Tibial artery (tissue), 4 donors: Measurements from ENCODE around the gene VGLL2.

Source experiments
- DNase-seq, 2 donors: peaks; one replicate each; pipeline ENCODE4 v3.0.0-alpha.2; 2019
- H3K27ac ChIP-seq, 2 donors: fragments of 200-600 bp; sonication (generic) in 1 of 2; 1 replicate in 1 of 2; 2 replicates in 1 of 2; pipeline ENCODE4 v1.5.1; 2018 to 2019; ENCODE audit warnings: mild to moderate bottlenecking in 1 of 2
- H3K27me3 ChIP-seq, 2 donors: fragments of 200-600 bp; sonication (generic) in 1 of 2; one replicate each; pipeline versions ENCODE4 v1.5.1 to v1.6.0; 2016 to 2019
- H3K36me3 ChIP-seq, 3 donors: fragments of 200-600 bp; sonication (generic) in 2 of 3; one replicate each; pipeline ENCODE4 v1.5.1; 2016 to 2019; ENCODE audit warnings: mild to moderate bottlenecking in 2 of 3
- H3K4me1 ChIP-seq, 4 donors: fragments of 200-600 bp; sonication (generic) in 2 of 4; 1 replicate in 3 of 4; 2 replicates in 1 of 4; pipeline ENCODE4 v1.5.1; 2016 to 2019
- H3K4me3 ChIP-seq, 2 donors: fragments of 200-600 bp; sonication (generic) in 1 of 2; 1 replicate in 1 of 2; 2 replicates in 1 of 2; pipeline ENCODE4 v1.5.1; 2018 to 2019; ENCODE audit warnings: mild to moderate bottlenecking in 2 of 2
- H3K9me3 ChIP-seq, 3 donors: fragments of 200-600 bp; sonication (generic) in 1 of 3; one replicate each; pipeline ENCODE4 v1.5.1; 2016 to 2019
- CTCF ChIP-seq, 2 experiments: fragments of 200-600 bp in 1 of 2; fragments of 450-650 bp in 1 of 2; IDR thresholded peaks; one replicate each; pipeline ENCODE4 v1.5.1; 2017 to 2019; ENCODE audit warnings: antibody characterized with exemption in 2 of 2, mild to moderate bottlenecking in 1 of 2, moderate library complexity in 1 of 2
- intact Hi-C: fragments of 100-400 bp; cut with DNase I; formaldehyde crosslinking; loops from one replicate; pipeline ENCODE4 v1.15.0; 2023; ENCODE audit warnings: low total_unique reads

The VGLL2 gene

GRCh38 chr6:117298941-117299340 lies 33.6 kb downstream of the VGLL2 start:
- no peak for DNase-seq
- H3K27ac ChIP-seq: no peak overlapping the region
- H3K36me3 ChIP-seq: no peaks in the 10 kb centered on the region

GRCh38 chr6:117303323-117303722 lies 38.0 kb downstream of the VGLL2 start:
- no peak overlapping the region for H3K27ac ChIP-seq

More at GRCh38 chr6:117298941-117299340, 33.6 kb downstream of the VGLL2 start:
- TF ChIP-seq CTCF (IDR thresholded peaks at IDR 0.05): no peak
- H3K4me1 ChIP-seq: no peaks in the 10 kb centered on the region
- intact Hi-C loops: no loop called here
- no peak overlapping the region for H3K4me3 ChIP-seq
- no peaks in the 10 kb centered on the region for H3K9me3 ChIP-seq
- no peaks in the 10 kb centered on the region for H3K27me3 ChIP-seq

GRCh38 chr6:117304446-117304845 lies 39.1 kb downstream of the VGLL2 start:
- Histone ChIP-seq H3K4me1 (no peaks in the 10 kb centered on the region), H3K36me3 (no peaks in the 10 kb centered on the region), H3K27ac (no peak overlapping the region), H3K27me3 (no peaks in the 10 kb centered on the region), H3K4me3 (no peak overlapping the region), H3K9me3 (no peaks in the 10 kb centered on the region)
- intact Hi-C loops: no loop called here
- no peak for TF ChIP-seq CTCF (IDR thresholded peaks at IDR 0.05)
- DNase-seq: no peak

More at GRCh38 chr6:117303323-117303722, 38.0 kb downstream of the VGLL2 start:
- H3K4me1 ChIP-seq: no peaks in the 10 kb centered on the region
- H3K9me3 ChIP-seq: no peaks in the 10 kb centered on the region
- intact Hi-C loops: no loop called here
- DNase-seq: no peak
- H3K4me3 ChIP-seq: no peak overlapping the region
- H3K27me3 ChIP-seq: no peaks in the 10 kb centered on the region
- no peaks in the 10 kb centered on the region for H3K36me3 ChIP-seq
- TF ChIP-seq CTCF (IDR thresholded peaks at IDR 0.05): no peak

GRCh38 chr6:117306227-117306790 lies 41.0 kb downstream of the VGLL2 start:
- Histone ChIP-seq H3K4me1 (no peaks in the 10 kb centered on the region), H3K36me3 (no peaks in the 10 kb centered on the region), H3K4me3 (no peak overlapping the region), H3K27ac (no peak overlapping the region), H3K27me3 (no peaks in the 10 kb centered on the region), H3K9me3 (no peaks in the 10 kb centered on the region)
- TF ChIP-seq CTCF (IDR thresholded peaks at IDR 0.05): no peak
- intact Hi-C loops: no loop called here
- no peak for DNase-seq

GRCh38 chr6:117307655-117308054 lies 42.3 kb downstream of the VGLL2 start:
- Histone ChIP-seq H3K27ac (no peak overlapping the region), H3K36me3 (no peaks in the 10 kb centered on the region), H3K9me3 (no peaks in the 10 kb centered on the region), H3K4me1 (no peaks in the 10 kb centered on the region), H3K27me3 (no peaks in the 10 kb centered on the region), H3K4me3 (no peak overlapping the region)
- no peak for DNase-seq
- intact Hi-C loops: no loop called here
- TF ChIP-seq CTCF (IDR thresholded peaks at IDR 0.05): no peak

- TF ChIP-seq CTCF (IDR thresholded peaks at IDR 0.05): no peak
- Histone ChIP-seq H3K27me3 (no peaks in the 10 kb centered on the region), H3K9me3 (no peaks in the 10 kb centered on the region), H3K36me3 (no peaks in the 10 kb centered on the region), H3K27ac (no peak overlapping the region), H3K4me3 (no peak overlapping the region), H3K4me1 (no peaks in the 10 kb centered on the region)
- DNase-seq: no peak
- intact Hi-C loops: no loop called here
These were observed 43.7 kb downstream of the VGLL2 start for GRCh38 chr6:117309069-117309468.
